IMR-90 (cell line): ENCODE data around the gene GPN1. TPM values are rescaled to one million over a fixed set of nuclear protein-coding genes. Genes with fewer than 3 reads are reported as not detected.

Source experiments
- ATAC-seq: fragments of 200-7000 bp; cut with Tn5 transposase; 2 replicates; pipeline ENCODE4 v1.9.1; 2020; ENCODE audit warnings: low read depth, mild to moderate bottlenecking, moderate library complexity
- BruUV-seq: library from RNA; stranded (reverse); fragments of 400-500 nt; replicated peaks from 2 replicates; lab custom pipeline; 2021; lab: Mats Ljungman, UMichigan
- CTCF ChIA-PET: fragments of 300-600 bp; formaldehyde crosslinking; extraction: SDS; loops from one replicate; lab custom pipeline; 2021; ENCODE audit warnings: antibody characterized with exemption; lab: Yijun Ruan, JAX
- POLR2A ChIA-PET: fragments of 300-600 bp; sonication (Branson Sonifier 250); formaldehyde crosslinking; loops from one replicate; lab custom pipeline; 2022; ENCODE audit warnings: antibody characterized with exemption; ENCODE audit not compliant: unreplicated experiment; lab: Charles Lee
- DNase-seq: peaks from one replicate; pipeline ENCODE4 v3.0.0; 2013
- H2AFZ ChIP-seq: replicated peaks from 2 replicates; pipeline ENCODE3; 2013; ENCODE audit warnings: low read length, mild to moderate bottlenecking; ENCODE audit not compliant: poor library complexity
- H2AK5ac ChIP-seq: 2 replicates; pipeline ENCODE4 v1.6.1; 2013; ENCODE audit warnings: low read depth, low read length, inconsistent platforms
- H2AK9ac ChIP-seq: replicated peaks from 2 replicates; pipeline ENCODE3; 2013; ENCODE audit warnings: mild to moderate bottlenecking, low read depth, low read length, moderate library complexity; ENCODE audit not compliant: poor library complexity
- H2BK120ac ChIP-seq: 2 replicates; pipeline ENCODE4 v1.6.1; 2013; ENCODE audit warnings: low read depth, low read length, inconsistent platforms
- H2BK15ac ChIP-seq: 3 replicates; pipeline ENCODE4 v1.6.1; 2013; ENCODE audit warnings: low read depth, low read length, inconsistent platforms
- H2BK20ac ChIP-seq: 2 replicates; pipeline ENCODE4 v1.6.1; 2013; ENCODE audit warnings: low read depth, mild to moderate bottlenecking, inconsistent platforms, low read length, moderate library complexity
- H2BK5ac ChIP-seq: 2 replicates; pipeline ENCODE4 v1.6.1; 2013; ENCODE audit warnings: mild to moderate bottlenecking, low read depth, low read length, inconsistent platforms; ENCODE audit not compliant: poor library complexity, severe bottlenecking
- H3K14ac ChIP-seq: replicated peaks from 2 replicates; pipeline ENCODE4 v1.6.1; 2013; ENCODE audit warnings: low read depth, low read length, inconsistent platforms
- H3K18ac ChIP-seq: 2 replicates; pipeline ENCODE4 v1.6.1; 2013; ENCODE audit warnings: low read depth, low read length, control low read depth
- H3K23ac ChIP-seq: 2 replicates; pipeline ENCODE4 v1.6.1; 2013; ENCODE audit warnings: low read depth, low read length, inconsistent platforms
- H3K27ac ChIP-seq: 2 replicates; pipeline ENCODE4 v1.5.1; 2013; ENCODE audit warnings: mild to moderate bottlenecking, control low read depth, low read length; ENCODE audit not compliant: insufficient read depth
- H3K27me3 ChIP-seq: 2 replicates; pipeline ENCODE4 v1.6.1; 2013; ENCODE audit warnings: low read length; ENCODE audit not compliant: control insufficient read depth, insufficient read depth
- H3K36me3 ChIP-seq: 2 replicates; pipeline ENCODE4 v1.6.1; 2013; ENCODE audit warnings: low read length, mixed read lengths; ENCODE audit not compliant: control insufficient read depth, insufficient read depth
- H3K4ac ChIP-seq: 2 replicates; pipeline ENCODE4 v1.6.1; 2013; ENCODE audit warnings: low read depth, low read length, inconsistent platforms
- H3K4me1 ChIP-seq: 2 replicates; pipeline ENCODE4 v1.6.1; 2013; ENCODE audit warnings: low read length, mixed read lengths; ENCODE audit not compliant: control insufficient read depth, insufficient read depth
- H3K4me2 ChIP-seq: 2 replicates; pipeline ENCODE4 v1.6.1; 2013; ENCODE audit warnings: low read depth, mild to moderate bottlenecking, control low read depth, low read length, moderate library complexity
- H3K4me3 ChIP-seq: 2 replicates; pipeline ENCODE4 v1.5.1; 2013; ENCODE audit warnings: low read depth, mild to moderate bottlenecking, control low read depth, low read length, moderate library complexity; ENCODE audit not compliant: insufficient read depth
- H3K56ac ChIP-seq: 2 replicates; pipeline ENCODE4 v1.6.1; 2013; ENCODE audit warnings: low read length, inconsistent platforms; ENCODE audit not compliant: insufficient read depth; ENCODE audit errors: extremely low read depth
- H3K79me1 ChIP-seq, 2 experiments: 2 replicates each; pipeline ENCODE4 v1.6.1; 2013; ENCODE audit warnings: low read length in 2 of 2, inconsistent platforms in 1 of 2, low read depth in 1 of 2
- H3K9ac ChIP-seq: 2 replicates; pipeline ENCODE4 v1.6.1; 2013; ENCODE audit warnings: low read depth, low read length, control low read depth
- H3K9me1 ChIP-seq: 2 replicates; pipeline ENCODE4 v1.6.1; 2013; ENCODE audit warnings: low read length, inconsistent platforms; ENCODE audit not compliant: insufficient read depth
- H3K9me3 ChIP-seq: 2 replicates; pipeline ENCODE4 v1.6.1; 2013; ENCODE audit warnings: low read length; ENCODE audit not compliant: control insufficient read depth, insufficient read depth
- H4K20me1 ChIP-seq: 2 replicates; pipeline ENCODE4 v1.6.1; 2013; ENCODE audit warnings: low read length, inconsistent platforms; ENCODE audit not compliant: insufficient read depth
- H4K5ac ChIP-seq: 2 replicates; pipeline ENCODE4 v1.6.1; 2013; ENCODE audit warnings: mild to moderate bottlenecking, low read depth, low read length, control low read depth
- H4K8ac ChIP-seq, 2 experiments: 2 replicates each; pipeline ENCODE4 v1.6.1; 2013; ENCODE audit warnings: low read depth in 2 of 2, low read length in 2 of 2, control low read depth in 1 of 2, inconsistent platforms in 1 of 2
- H4K91ac ChIP-seq: 2 replicates; pipeline ENCODE4 v1.6.1; 2013; ENCODE audit warnings: low read depth, low read length, inconsistent platforms; ENCODE audit not compliant: insufficient read depth
- CEBPB ChIP-seq: IDR thresholded peaks from 2 replicates; pipeline ENCODE4 v1.6.1; 2012; ENCODE audit warnings: low read depth, low read length, improper control_type of control experiment
- WGBS, 2 experiments: methylation state at CpG; one replicate each; pipeline versions ENCODE4 v1.1.5 to v1.1.7; 2013; ENCODE audit warnings: missing lambda C conversion rate in 2 of 2; ENCODE audit not compliant: insufficient read length in 1 of 2; ENCODE audit errors: extremely low coverage in 2 of 2; 5-methylcytosine and 5-hydroxymethylcytosine counted together
- dilution Hi-C: fragments of 300-500 bp; cut with HindIII; formaldehyde crosslinking; loops from one replicate; pipeline ENCODE4 v1.14.3; 2018; ENCODE audit warnings: low sequenced_read_pairs; ENCODE audit not compliant: unreplicated experiment
- in situ Hi-C: fragments of 300-500 bp; cut with MboI; formaldehyde crosslinking; loops from 3 replicates; pipeline ENCODE4 v1.14.3; 2019; ENCODE audit warnings: low sequenced_read_pairs, inconsistent platforms, mixed read lengths
- intact Hi-C: fragments of 100-400 bp; cut with micrococcal nuclease; formaldehyde crosslinking; loops from 2 replicates; pipeline ENCODE4 v1.10.0; 2022
- polyA plus RNA-seq, 3 experiments: library from polyadenylated mRNA; depleted of rRNA; stranded (reverse); fragments of >200 nt; gene quantifications; 2 replicates each; pipeline ENCODE4 v1.2.3, GENCODE V29; 2012; ENCODE audit warnings: low replicate concordance in 1 of 3
- total RNA-seq: library from RNA; depleted of rRNA; stranded (reverse); fragments of >200 nt; gene quantifications from 2 replicates; pipeline ENCODE4 v1.2.3, GENCODE V29; 2012

The GPN1 gene
- total and polyA plus RNA-seq, 2 of the 4 experiments (the other 2 are of a cell fraction): 37.8 to 63.8 TPM

DNA sequence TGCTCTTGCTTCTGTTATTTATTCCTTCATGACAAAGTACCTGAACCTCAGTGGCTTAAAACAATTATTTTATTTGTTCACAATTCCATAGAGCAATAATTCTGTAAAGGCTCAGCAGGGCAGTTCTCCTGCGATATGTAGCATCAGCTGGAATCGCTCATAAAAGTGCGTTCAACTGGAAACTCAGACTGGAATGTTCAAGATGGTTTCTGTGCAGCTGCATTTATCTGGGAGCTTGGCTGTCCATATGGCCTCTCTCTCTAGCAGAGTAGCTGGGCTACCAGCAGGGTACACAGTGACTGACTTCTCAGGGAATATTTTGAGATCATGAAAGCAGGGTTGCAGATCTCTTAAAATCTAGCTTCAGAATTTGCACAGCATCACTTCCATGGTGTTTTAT is 13.5 kb upstream of the GPN1 start:
- Histone ChIP-seq H2BK20ac (no peak overlapping the region), H3K79me1 (peaks cover 10 to 17% of the 10 kb centered on the region in 2 experiments), H2AFZ (no peak overlapping the region), H3K18ac (no peak overlapping the region), H3K9me3 (no peaks in the 10 kb centered on the region), H3K56ac (no peak overlapping the region), H3K36me3 (peaks cover 36% of the 10 kb centered on the region), H4K91ac (no peak overlapping the region), H3K4me2 (no peak overlapping the region), H3K14ac (no peak overlapping the region), H3K27me3 (no peaks in the 10 kb centered on the region), H2BK120ac (no peak overlapping the region), H3K27ac (no peak overlapping the region), H2AK5ac (no peak overlapping the region), H3K4me3 (no peak overlapping the region), H3K23ac (no peak overlapping the region), H4K8ac (no peak overlapping the region), H3K4ac (no peak overlapping the region), H2BK15ac (no peak overlapping the region), H3K4me1 (no peaks in the 10 kb centered on the region), H3K9ac (no peak overlapping the region), H2AK9ac (no peak overlapping the region), H2BK5ac (no peak overlapping the region), H4K20me1 (no peaks in the 10 kb centered on the region), H3K9me1 (no peaks in the 10 kb centered on the region), H4K5ac (no peak overlapping the region)
- no peak for ATAC-seq
- BruUV-seq: no TSS peak
- no peak for TF ChIP-seq CEBPB
- intact Hi-C loops (no loop called here), dilution Hi-C loops (no loop called here), in situ Hi-C loops (no loop called here)
- CTCF ChIA-PET: no interaction called here
- no peak for DNase-seq
- POLR2A ChIA-PET: no interaction called here
- 100% methylated on average over 1 of the region's 3 CpGs; no CpG with 5 or more reads in 1 of the 2 experiments for WGBS, 2 experiments
